H9 (cell line): ENCODE measurements around the gene EPM2A. TPM values are rescaled to one million over a fixed set of nuclear protein-coding genes. Genes with fewer than 3 reads are reported as not detected.

ENCODE experiments used
- DNase-seq: peaks from one replicate; pipeline ENCODE4 v3.0.0-alpha.2; 2017
- H2AFZ ChIP-seq: one replicate; pipeline ENCODE4 v1.6.1; 2013; ENCODE audit warnings: mild to moderate bottlenecking, low read length, control low read depth, moderate library complexity
- H2AK5ac ChIP-seq: 2 replicates; pipeline ENCODE4 v1.6.1; 2013; ENCODE audit warnings: low read length, control low read depth, mixed read lengths; ENCODE audit not compliant: insufficient read length
- H2BK120ac ChIP-seq: one replicate; pipeline ENCODE4 v1.6.1; 2013; ENCODE audit warnings: low read depth, mild to moderate bottlenecking, low read length, control low read depth, inconsistent platforms; ENCODE audit not compliant: poor library complexity, severe bottlenecking
- H2BK12ac ChIP-seq: 2 replicates; pipeline ENCODE4 v1.6.1; 2013; ENCODE audit warnings: low read length, control low read depth, mixed read lengths, low read depth; ENCODE audit not compliant: insufficient read length
- H2BK15ac ChIP-seq: 2 replicates; pipeline ENCODE4 v1.6.1; 2013; ENCODE audit warnings: low read depth, low read length, control low read depth
- H2BK20ac ChIP-seq: one replicate; pipeline ENCODE4 v1.6.1; 2013; ENCODE audit warnings: low read depth, mild to moderate bottlenecking, low read length, control low read depth, inconsistent platforms; ENCODE audit not compliant: poor library complexity, severe bottlenecking
- H2BK5ac ChIP-seq: 2 replicates; pipeline ENCODE4 v1.6.1; 2013; ENCODE audit warnings: low read length, control low read depth, mixed read lengths; ENCODE audit not compliant: insufficient read length
- H3K14ac ChIP-seq: 2 replicates; pipeline ENCODE4 v1.6.1; 2013; ENCODE audit warnings: low read length, control low read depth; ENCODE audit not compliant: insufficient read depth
- H3K18ac ChIP-seq: 2 replicates; pipeline ENCODE4 v1.6.1; 2013; ENCODE audit warnings: low read depth, mild to moderate bottlenecking, mixed read lengths, low read length, control low read depth; ENCODE audit not compliant: insufficient read length
- H3K23ac ChIP-seq: 2 replicates; pipeline ENCODE4 v1.6.1; 2013; ENCODE audit warnings: low read length, control low read depth, mixed read lengths, low read depth; ENCODE audit not compliant: insufficient read length
- H3K23me2 ChIP-seq: 2 replicates; pipeline ENCODE4 v1.6.1; 2013; ENCODE audit warnings: low read depth, mild to moderate bottlenecking, mixed read lengths, low read length, control low read depth; ENCODE audit not compliant: insufficient read length, poor library complexity, severe bottlenecking
- H3K27ac ChIP-seq: 2 replicates; pipeline ENCODE4 v1.5.1; 2013; ENCODE audit warnings: low read length, control low read depth, mixed read lengths, low read depth; ENCODE audit not compliant: insufficient read length
- H3K27me3 ChIP-seq: 2 replicates; pipeline ENCODE4 v1.6.1; 2013; ENCODE audit warnings: low read length, control low read depth, inconsistent platforms; ENCODE audit not compliant: insufficient read depth
- H3K4ac ChIP-seq: 2 replicates; pipeline ENCODE4 v1.6.1; 2013; ENCODE audit warnings: low read depth, mild to moderate bottlenecking, control low read depth, inconsistent platforms, low read length, moderate library complexity
- H3K4me1 ChIP-seq: 2 replicates; pipeline ENCODE4 v1.6.1; 2013; ENCODE audit warnings: low read length, control low read depth, inconsistent platforms; ENCODE audit not compliant: insufficient read depth
- H3K4me2 ChIP-seq: 2 replicates; pipeline ENCODE4 v1.6.1; 2013; ENCODE audit warnings: low read length, control low read depth, mixed read lengths; ENCODE audit not compliant: insufficient read length, insufficient read depth
- H3K56ac ChIP-seq: 2 replicates; pipeline ENCODE4 v1.6.1; 2013; ENCODE audit warnings: low read depth, mild to moderate bottlenecking, mixed read lengths, low read length, control low read depth; ENCODE audit not compliant: insufficient read length
- H3K79me1 ChIP-seq: 2 replicates; pipeline ENCODE4 v1.6.1; 2013; ENCODE audit warnings: low read depth, mild to moderate bottlenecking, moderate library complexity, low read length, control low read depth, inconsistent platforms; ENCODE audit not compliant: insufficient read depth, poor library complexity, severe bottlenecking
- H3K79me2 ChIP-seq: 2 replicates; pipeline ENCODE4 v1.6.1; 2013; ENCODE audit warnings: low read length, control low read depth, inconsistent platforms; ENCODE audit not compliant: insufficient read depth
- H3K9ac ChIP-seq: 2 replicates; pipeline ENCODE4 v1.6.1; 2013; ENCODE audit warnings: low read length, control low read depth, mixed read lengths; ENCODE audit not compliant: insufficient read length; ENCODE audit errors: extremely low read depth
- H3K9me3 ChIP-seq: one replicate; pipeline ENCODE4 v1.6.1; 2013; ENCODE audit warnings: low read depth, low read length, inconsistent platforms; ENCODE audit not compliant: control insufficient read depth
- H3T11ph ChIP-seq: one replicate; pipeline ENCODE4 v1.6.1; 2013; ENCODE audit warnings: mild to moderate bottlenecking, low read length, control low read depth, inconsistent platforms
- H4K20me1 ChIP-seq: one replicate; pipeline ENCODE4 v1.6.1; 2013; ENCODE audit not compliant: control insufficient read depth, insufficient read length, insufficient read depth
- H4K5ac ChIP-seq: 2 replicates; pipeline ENCODE4 v1.6.1; 2013; ENCODE audit warnings: low read depth, mild to moderate bottlenecking, mixed read lengths, low read length, control low read depth; ENCODE audit not compliant: insufficient read length
- H4K8ac ChIP-seq: replicated peaks from 2 replicates; pipeline ENCODE4 v1.6.1; 2013; ENCODE audit warnings: low read length, control low read depth, mixed read lengths, low read depth; ENCODE audit not compliant: insufficient read length
- H4K91ac ChIP-seq: 2 replicates; pipeline ENCODE4 v1.6.1; 2013; ENCODE audit warnings: low read depth, mild to moderate bottlenecking, moderate library complexity, mixed read lengths, low read length, control low read depth; ENCODE audit not compliant: insufficient read length
- H3K27ac Mint-ChIP-seq, 3 experiments: 2 replicates in 2 of 3; 3 replicates in 1 of 3; pipeline ENCODE4 v1.8.0; 2020 to 2021; ENCODE audit warnings: mixed read lengths in 3 of 3, mild to moderate bottlenecking in 1 of 3, moderate library complexity in 1 of 3
- H3K27me3 Mint-ChIP-seq: 2 replicates; pipeline ENCODE4 v1.8.0; 2021; ENCODE audit warnings: low read depth, mild to moderate bottlenecking, moderate library complexity, mixed read lengths
- H3K36me3 Mint-ChIP-seq, 3 experiments: 2 replicates in 2 of 3; 3 replicates in 1 of 3; pipeline ENCODE4 v1.8.0; 2020 to 2021; ENCODE audit warnings: low read depth in 3 of 3, mixed read lengths in 3 of 3; ENCODE audit not compliant: insufficient read depth in 1 of 3
- H3K4me1 Mint-ChIP-seq, 2 experiments: 2 replicates each; pipeline ENCODE4 v1.8.0; 2020; ENCODE audit warnings: mixed read lengths in 2 of 2
- H3K4me3 Mint-ChIP-seq, 2 experiments: 2 replicates in 1 of 2; 3 replicates in 1 of 2; pipeline ENCODE4 v1.8.0; 2020 to 2021; ENCODE audit warnings: mild to moderate bottlenecking in 2 of 2, mixed read lengths in 2 of 2, moderate library complexity in 1 of 2
- H3K9me3 Mint-ChIP-seq, 2 experiments: 2 replicates in 1 of 2; 3 replicates in 1 of 2; pipeline ENCODE4 v1.8.0; 2020; ENCODE audit warnings: mild to moderate bottlenecking in 2 of 2, mixed read lengths in 2 of 2, moderate library complexity in 1 of 2
- CTCF ChIP-seq: fragments of 200-600 bp; sonication (generic); conservative IDR thresholded peaks from 3 replicates; pipeline ENCODE4 v1.8.0; 2021; ENCODE audit warnings: antibody characterized with exemption, mild to moderate bottlenecking
- WGBS: extraction: QIAGEN DNeasy Blood & Tissue Kit; methylation state at CpG from one replicate; pipeline ENCODE4 v1.1.7; 2013; ENCODE audit warnings: missing lambda C conversion rate, low lambda C conversion rate, mixed read lengths; ENCODE audit not compliant: insufficient read length; ENCODE audit errors: extremely low coverage; 5-methylcytosine and 5-hydroxymethylcytosine counted together
- total RNA-seq: library from RNA; stranded (reverse); gene quantifications from 2 replicates; pipeline ENCODE4 v1.2.1, GENCODE V29; 2021

EPM2A gene
- total RNA-seq, 1 experiment from 2014 or later: 8.2 TPM

- Histone ChIP-seq H2AFZ (no peak overlapping the region), H3K79me2 (no peaks in the 10 kb centered on the region), H3K4me2 (peak overlapping the region; percentile 24), H3K14ac (no peak overlapping the region), H3T11ph (no peak overlapping the region), H2BK5ac (no peak overlapping the region), H4K8ac (no peak overlapping the region), H3K4ac (no peak overlapping the region), H3K23ac (no peak overlapping the region), H3K27ac (no peak overlapping the region), H3K4me1 (no peaks in the 10 kb centered on the region), H4K5ac (no peak overlapping the region), H2BK120ac (no peak overlapping the region), H3K9ac (no peak overlapping the region), H3K56ac (no peak overlapping the region), H2BK20ac (no peak overlapping the region), H4K20me1 (no peaks in the 10 kb centered on the region), H2BK15ac (no peak overlapping the region), H3K27me3 (no peaks in the 10 kb centered on the region), H3K79me1 (no peaks in the 10 kb centered on the region), H3K23me2 (no peaks in the 10 kb centered on the region), H2BK12ac (no peak overlapping the region), H4K91ac (no peak overlapping the region), H3K9me3 (no peaks in the 10 kb centered on the region), H3K18ac (no peak overlapping the region), H2AK5ac (no peak overlapping the region)
- peaks cover 7 to 16% of the 10 kb centered on the region in 2 experiments; a peak in 3 of 5 replicates for H3K9me3 Mint-ChIP-seq
- no peak overlapping the region for H3K27ac Mint-ChIP-seq
- no CpG with 5 or more reads among the region's 4 CpGs for WGBS
- peak overlapping the region; percentile 82 to 89 for H3K4me3 Mint-ChIP-seq
- DNase-seq: no peak
- no peak for TF ChIP-seq CTCF
- H3K4me1 Mint-ChIP-seq: peaks cover 10 to 13% of the 10 kb centered on the region in 2 experiments
- H3K27me3 Mint-ChIP-seq: peaks cover 1% of the 10 kb centered on the region; the same call in 1 of the 2 replicates
- H3K36me3 Mint-ChIP-seq: peaks cover 13 to 16% (median 14%) of the 10 kb centered on the region in 3 experiments; a peak in 6 of 7 replicates
These were observed 1.5 kb downstream of the EPM2A start for GRCh38 chr6:145733810-145734209.
